Hepatic stellate cell (primary cell): ENCODE data around the gene GFOD1.
"Not testable (repeated sequence)": the region's sequence is repeated elsewhere in the genome, so short reads cannot be mapped to it uniquely, and the experiment has no call there.

Experiments used
- DNase-seq: peaks from one replicate; pipeline ENCODE4 v3.0.0; 2011; ENCODE audit warnings: low spot score

Gene GFOD1

DNA sequence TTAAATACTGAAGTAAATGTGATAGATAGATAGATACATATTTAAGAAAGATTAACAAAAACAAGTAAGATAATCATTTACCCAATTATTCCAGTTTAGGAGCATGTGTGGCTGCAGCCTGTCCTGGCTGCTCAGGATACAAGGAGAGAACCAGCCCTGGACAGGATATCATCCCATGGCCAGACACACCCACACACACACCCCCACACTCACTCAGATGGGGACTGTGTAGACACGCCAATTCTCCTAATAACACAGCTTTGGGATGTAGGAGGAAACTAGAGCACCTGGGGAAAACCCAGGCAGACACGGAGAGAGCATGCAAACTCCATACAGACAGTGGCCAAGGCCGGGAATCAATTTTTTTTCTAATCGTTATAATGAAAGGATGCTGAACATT, 45.6 kb downstream of the GFOD1 start:
- DNase-seq, result no peak

DNA sequence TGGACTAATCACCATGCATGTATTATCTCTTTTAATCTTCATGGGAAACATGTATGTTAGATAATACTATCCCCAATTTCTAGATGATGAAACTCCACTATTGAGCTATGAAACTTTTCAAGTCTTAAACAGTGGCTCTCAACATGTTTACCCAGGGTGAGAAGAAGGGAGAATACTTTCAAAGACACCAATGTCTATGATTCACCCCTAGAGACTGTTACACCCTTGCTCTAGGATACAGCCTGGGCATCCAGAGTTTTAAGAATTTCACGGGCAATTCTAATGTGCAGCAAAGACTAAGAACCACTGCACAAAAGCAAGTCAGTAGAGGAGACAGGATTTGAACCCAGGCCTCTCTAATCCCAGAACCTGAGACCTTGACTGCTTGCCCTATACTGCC, 47.8 kb downstream of the GFOD1 start:
- DNase-seq, result no peak

DNA sequence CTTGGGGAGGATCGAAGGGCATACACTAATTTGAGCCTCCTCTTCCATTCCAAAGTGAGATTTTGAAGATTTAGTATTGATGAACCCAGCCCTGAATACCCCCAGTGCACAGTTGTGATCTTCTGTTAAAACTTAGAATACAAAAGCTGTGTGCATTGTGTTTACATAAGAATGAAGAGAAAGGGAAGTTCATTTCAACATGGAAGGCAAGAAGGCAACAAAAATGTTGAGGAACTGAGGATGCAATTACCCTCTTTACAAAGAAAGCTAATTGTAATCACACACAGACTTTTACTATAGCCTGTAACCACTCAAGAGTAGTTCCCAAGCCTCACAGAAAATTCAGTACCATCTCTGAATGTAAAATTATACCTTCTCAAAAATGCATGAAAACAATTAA, 49.3 kb downstream of the GFOD1 start:
- DNase-seq, result no peak

DNA sequence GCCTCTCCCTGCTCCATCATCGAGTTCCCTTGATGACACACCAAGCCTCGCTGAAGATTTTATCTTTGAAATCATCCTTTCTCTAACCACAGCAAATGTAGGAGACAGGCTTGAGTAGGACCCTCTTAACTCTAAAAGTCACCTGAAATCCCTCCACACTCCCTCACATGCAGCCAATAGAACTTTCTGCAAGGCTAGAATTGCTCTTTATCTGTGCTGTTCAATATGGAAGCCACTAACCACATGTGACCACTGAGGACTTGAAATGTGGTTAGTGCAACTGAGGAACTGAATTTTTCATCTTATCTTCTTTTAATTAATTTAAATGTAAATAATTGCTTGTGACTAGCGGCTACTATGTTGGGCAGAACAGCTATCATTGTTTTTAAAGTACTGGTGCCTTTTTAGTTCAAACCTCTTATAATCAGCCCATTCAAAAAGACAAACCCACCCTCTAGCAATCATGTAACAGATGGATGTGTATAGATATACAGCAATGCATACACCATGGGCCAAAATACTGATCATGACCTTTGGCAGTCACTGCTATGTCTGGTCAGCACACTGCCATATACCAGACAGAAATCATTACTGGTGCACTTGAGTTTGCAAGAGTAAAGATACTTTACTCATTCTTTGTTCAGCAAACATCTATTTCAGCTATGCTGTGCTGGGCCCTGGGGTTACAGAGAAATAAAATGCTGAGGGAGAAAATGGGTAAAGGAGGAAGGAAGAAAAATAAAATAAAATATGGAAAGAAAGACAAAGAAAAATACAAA, 50.0 kb downstream of the GFOD1 start:
- DNase-seq, result no peak

DNA sequence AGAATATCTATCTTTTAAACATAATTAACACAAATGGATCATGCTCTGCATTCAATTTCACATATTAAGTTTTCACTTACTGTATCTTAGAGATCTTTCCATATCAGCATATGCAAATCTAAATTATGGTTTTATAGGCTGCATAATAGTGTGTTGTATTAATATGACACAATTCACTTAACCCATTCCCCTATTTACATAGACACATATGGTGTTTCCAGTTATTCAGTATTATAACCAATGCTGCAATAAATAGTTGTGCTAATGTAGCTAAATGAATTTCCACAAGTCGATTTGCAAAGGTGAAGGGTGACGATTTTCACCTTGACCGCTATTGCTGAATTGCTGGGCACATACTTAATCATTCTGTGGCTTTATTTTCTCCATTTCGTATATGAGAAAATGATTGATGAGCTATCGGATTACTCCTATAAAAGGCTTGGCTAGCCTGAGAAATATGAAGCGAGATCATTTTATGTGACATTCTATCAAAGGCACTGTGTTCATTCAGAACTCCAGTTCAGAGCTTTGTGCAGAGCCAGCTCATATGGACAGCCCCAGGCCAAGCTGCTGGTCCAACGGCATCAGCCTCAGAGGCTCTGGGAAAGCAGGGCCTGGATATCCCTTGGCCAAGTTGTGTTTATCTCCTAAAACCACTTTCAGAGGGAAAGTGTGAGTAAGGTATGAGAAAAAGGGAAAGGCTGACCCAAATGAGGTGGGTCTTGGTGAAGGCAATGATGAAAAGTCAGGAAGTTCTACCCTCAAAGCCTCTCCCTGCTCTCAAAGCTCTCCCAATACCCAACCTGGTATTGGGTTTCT, 50.8 kb downstream of the GFOD1 start:
- DNase-seq, result no peak

DNA sequence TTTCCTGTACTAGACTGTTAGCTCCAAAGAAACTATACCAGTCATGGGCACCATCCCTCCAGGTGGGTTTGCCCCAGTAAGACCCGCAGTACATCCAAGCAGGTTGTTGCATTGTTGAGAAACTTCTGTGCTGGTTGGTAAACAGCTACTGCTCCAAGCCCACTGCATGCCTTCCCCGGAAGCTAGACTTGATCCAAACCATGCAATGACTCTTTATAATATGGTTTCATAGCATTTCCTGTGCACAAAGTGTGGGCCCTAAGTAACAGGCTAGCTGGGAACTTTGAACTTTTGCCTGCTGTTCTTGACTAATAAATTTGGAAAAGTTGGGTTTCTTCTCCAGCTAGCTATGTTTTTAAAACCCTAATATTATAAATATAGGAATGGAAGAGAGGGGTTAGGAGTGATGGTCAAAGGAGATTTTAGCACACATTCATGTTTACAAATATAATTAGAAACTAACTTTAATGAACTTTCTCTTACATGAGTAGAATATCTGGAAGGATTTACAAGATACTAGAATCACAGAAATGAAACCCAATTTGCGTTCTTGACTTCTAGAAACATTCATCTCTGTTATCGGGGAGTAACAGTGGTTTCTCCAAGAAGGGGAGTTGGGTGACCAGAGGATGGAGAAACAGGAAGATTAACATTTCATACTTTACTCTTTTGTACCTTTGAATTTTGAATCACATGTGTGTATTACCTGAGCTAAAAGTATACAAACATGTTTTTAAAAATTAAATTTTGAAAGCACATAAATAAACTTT, 51.7 kb downstream of the GFOD1 start:
- no peak for DNase-seq

DNA sequence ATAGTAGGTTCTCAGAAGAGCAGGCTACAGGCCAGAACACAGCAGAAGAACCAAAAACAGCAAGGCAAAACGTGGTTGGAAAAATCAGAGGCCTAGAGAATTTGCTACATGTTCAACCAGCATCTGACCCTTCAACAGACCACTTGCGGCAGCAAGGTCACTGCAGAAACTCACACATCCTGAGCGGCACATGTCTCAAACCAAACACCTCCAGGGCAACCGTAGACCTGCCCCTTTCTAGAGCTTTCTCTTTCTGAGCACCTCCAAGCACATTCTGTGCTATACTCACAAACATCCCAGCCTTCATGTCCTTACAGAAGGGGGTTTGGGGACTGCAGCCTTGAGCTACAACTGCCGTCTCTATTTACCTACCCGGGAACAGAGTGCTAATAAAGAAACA, 52.6 kb downstream of the GFOD1 start:
- DNase-seq, result no peak

DNA sequence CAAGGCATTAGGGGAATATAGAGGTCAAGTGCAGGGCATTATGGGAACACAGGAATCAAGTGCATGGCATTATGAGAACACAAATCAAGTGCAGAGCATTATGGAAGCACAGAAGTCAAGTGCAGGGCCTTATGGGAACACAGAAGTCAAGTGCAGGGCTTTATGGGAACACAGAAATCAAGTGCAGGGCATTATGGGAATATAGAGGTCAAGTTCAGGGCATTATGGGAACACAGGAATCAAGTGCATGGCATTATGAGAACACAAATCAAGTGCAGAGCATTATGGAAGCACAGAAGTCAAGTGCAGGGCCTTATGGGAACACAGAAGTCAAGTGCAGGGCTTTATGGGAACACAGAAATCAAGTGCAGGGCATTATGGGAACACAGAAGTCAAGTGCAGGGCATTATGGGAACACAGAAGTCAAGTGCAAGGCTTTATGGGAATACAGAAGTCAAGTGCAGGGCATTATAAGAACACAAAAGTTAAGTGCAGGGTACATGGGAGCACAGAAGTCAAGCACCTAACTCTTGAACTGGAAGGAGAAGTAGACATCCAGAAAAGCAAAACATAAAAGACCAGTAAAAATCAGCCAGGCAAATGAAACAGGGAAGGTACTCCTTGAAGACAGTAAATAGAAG, 53.1 kb downstream of the GFOD1 start:
- not testable (repeated sequence) for DNase-seq

DNA sequence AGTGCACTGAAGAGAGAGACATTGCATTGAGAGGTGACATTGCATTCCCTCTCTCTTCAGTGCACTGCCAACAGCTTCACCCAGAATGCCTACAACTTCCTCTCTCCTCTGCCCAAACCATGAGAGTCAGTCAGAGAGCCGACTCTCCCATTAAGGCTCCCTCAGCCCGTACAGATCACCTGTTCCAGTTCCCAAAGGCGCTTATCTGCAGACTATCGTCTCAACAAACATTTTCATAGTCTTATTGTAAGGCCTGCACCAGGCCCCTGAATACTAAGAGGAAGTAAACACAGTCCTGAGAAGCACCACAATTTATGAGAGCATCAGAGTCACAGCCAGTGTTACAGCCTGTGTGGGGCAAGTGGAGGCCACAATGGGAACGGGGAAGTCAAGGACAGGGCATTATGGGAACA, 53.7 kb downstream of the GFOD1 start:
- DNase-seq, result no peak

DNA sequence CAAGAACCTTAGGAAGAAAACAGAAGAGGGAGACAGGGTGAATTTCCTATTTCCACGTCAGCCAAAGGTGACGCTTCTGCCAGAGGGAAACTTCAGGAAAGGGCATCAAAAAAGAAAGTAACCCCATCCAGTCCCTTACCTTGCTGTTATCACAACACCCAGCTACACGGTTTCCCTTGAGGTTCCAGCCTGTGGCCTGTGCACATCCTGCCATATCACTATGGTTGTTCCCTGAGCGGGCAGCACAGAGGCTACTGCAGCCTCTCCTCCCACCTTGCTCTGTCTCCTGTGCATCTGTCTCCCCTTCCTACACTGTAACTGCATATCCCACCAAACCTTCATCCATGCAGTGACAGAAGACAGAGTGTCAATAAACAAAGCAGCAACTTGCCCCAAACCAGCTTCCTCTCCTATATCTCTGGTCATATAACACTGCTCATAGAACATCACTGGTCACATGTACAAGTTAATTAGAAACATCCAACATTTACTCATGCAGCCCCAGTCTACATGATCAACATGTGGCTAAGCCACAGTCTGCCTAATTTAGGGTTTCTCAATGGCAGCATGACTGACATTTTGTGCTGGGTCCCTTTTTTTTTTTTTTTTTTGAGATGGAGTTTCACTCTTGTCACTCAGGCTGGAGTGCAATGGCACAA, 54.7 kb downstream of the GFOD1 start:
- DNase-seq, result no peak

DNA sequence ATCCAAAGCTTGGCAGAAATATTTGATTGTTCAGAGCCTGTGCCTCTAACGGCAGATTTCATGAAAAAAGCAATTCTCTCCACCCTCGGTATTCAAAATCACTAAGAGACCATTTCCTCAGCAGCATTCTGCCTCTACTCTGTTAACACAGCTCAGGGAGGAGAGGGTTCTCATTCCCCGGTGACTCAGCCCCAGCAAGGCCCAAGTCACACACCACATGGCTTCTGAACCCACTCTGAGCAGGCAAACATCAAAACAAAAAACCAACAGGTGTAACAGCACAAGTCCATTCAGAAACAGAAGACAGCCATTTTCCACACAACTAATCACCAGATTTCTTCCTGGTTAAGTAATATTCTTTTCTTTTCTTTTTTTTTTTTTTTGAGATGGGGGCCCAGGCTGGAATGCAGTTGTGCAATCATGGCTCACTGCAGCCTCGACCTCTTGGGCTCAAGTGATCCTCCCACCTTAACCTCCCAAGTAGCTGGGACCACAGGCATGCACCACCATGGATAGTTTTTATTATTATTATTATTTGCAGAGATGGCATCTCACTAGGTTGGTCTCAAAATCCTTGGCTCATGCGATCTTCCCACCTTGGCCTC, 55.4 kb downstream of the GFOD1 start:
- no peak for DNase-seq

DNA sequence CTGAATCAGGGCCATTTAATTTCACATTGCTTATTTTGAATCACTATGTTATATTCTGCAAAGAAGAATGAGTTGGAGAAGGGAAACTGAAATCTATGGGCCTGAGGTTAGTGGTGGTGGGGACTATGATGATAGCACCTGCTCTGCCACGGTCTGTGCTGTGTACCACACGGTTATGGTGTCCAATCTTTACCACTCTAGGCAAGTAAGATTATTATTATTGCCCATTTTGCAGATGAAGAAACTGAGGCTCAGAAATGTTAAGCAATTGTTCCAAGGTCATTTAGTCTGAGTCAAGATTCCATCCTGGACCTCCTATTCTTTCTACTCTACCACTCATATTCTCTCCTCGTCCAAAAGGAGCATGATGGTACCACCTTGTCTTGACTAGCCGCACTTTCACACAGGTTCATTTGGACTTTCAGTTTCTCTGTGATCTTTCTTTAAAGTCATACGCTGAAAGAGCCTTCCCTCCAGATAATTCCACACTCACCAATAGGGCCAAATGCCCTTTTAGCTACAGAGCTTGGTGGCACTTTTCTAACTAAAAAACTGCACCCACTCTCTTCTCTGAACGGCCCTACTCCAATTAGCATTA, 56.2 kb downstream of the GFOD1 start:
- DNase-seq, result no peak

DNA sequence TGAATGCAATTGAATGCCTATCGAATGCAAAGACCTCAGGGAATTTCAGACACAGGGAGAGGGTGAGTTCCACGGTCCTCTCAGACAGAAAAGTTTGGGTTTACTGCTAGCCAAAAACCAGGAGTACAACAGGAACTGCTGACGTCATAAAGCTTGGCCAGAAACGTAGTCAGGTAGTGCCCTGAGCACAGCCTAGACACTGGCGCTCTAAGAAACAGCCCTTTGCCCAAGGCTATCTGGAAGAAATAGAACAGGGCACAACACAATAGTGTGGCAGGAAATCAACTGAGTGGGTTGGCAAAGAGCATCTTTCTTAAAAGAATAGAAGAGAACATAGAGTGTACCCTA, 58.0 kb downstream of the GFOD1 start:
- no peak for DNase-seq

DNA sequence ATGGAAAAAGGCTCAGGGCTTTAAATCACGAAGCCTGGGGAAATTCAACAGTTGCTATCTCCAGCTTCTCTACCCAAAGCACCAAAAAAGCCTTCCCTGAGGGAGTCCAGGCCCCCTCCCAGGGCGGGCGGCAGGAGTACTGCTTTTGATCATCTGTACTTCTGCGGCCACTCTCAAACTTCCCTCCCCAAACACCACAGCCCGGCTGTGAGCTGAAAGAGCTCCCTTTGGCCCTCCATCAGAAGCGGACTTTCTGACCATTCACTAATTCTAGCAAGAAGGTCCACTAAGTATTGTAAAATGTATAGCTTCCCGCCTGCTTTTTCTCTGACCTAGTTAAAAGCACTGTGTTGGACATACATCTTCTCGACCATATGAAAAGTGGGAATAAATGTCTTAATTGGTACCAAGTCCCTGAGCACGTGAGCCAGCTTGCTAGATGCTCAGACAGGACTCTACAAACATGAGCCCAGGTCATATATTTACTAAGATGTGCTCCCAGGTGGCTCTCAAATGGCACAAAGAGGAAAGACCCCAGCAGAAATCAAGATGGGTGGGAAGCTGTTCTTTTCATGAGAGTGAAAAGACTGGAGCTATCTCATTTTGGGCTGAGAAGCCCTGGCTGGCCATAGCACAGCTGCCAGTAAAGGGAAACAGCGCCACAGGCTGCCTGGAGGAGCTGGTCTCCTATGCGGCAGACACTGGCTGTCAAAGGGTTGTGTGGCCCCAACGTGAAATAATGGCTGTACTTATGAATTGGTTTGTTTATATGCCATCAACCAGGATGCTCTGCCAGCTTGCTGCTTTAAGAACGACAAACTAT, 58.6 kb downstream of the GFOD1 start:
- no peak for DNase-seq

DNA sequence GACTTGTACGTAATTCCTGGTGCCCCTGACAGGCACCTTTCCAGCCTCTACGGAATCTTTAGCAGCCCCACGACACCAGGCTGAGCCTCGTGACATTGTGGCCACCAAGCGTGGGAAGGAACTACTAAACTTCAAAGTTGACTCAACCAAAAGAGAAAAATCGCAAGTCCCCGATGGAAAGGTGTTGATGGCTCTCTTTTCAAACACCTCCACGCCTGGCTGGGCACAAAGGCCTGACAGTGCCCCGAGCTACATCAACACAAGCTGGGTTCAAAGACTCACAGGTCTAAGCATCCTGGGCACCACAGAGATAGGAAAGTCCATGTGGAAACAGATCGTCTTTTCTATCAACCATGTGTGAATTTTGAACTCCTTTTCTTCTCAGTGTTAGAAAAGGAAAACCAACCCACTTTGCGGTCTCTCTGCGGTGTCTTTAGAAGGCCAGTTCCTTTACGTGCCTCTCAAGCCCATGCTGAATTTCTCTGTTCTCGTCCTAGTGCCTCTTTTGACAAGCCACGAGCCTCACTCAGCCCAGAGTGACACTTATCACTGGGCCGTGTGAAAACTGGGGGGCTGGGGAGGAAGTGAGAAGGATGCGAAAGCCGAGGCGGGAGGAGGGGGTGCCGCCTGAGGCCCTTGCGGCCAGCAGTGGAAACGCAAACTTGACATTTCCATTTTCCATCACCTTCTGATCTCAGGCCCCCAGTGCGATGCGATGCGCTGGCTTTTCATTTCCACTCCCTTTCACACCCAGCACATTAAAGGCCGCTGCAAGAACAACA, 59.4 kb downstream of the GFOD1 start:
- no peak for DNase-seq

DNA sequence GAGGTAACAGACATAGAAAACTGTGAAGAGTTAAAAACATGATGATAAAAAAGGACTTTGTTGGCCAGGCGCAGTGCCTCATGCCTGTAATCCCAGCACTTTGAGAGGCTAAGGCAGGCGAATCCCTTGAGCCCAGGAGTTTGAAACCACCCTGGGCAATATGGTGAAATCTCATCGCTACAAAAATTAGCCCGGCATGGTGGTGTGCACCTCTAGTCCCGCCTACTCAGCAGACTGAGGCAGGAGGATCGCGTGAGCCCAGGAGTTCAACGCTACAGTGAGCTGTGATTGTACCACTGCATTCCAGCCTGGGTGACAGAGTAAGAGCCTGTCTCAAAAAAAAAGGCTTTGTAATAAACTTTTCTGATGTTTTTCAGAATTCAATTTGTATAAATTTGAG, 60.1 kb downstream of the GFOD1 start:
- no peak for DNase-seq

DNA sequence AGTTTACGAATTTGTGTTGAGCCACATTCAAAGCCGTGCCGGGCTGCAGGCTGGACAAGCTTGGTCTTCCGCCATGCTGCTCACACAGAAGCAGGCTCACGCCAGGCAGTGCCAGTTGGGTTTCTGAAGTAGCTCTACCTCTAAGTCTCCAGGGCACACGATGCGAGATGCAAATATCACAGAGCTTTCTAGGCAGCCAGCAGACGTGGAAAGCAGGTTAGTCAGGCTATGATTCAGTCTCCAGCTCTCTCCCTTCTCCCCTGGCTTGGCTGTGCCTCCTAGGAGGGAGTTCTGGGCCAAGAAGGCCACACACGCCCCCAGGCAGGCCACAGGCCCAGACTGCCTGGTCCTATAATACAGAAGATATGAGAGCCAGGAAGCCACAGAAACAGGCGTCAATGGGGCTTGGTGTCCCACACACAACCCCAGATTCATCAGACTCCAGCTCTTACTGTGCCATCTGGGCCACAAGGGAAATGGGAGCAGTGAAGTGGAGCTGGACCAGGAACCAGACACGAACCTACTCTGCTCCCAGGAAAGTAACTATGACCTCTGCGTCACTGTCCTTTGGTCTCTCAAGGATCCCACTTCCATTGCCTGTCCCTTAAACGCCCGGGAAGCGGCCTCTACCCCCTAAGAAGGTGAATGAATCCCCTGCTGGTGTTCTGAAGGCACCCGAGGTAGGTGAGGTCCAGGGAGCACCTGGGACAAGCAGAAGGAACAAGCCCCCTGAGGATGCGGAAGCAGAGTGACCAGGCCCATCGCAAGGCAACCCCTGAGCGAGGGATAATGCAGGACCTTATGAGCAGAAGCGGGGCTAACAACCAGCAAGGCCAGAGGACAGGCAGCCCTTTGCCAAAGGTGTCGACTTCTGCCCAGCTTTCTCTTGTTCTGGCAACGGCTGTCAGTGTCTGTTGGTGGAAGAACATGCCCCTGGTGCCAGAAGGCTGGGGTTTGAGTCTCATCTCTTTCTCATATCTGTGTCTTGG, 61.2 kb downstream of the GFOD1 start:
- peak; percentile 45 for DNase-seq

DNA sequence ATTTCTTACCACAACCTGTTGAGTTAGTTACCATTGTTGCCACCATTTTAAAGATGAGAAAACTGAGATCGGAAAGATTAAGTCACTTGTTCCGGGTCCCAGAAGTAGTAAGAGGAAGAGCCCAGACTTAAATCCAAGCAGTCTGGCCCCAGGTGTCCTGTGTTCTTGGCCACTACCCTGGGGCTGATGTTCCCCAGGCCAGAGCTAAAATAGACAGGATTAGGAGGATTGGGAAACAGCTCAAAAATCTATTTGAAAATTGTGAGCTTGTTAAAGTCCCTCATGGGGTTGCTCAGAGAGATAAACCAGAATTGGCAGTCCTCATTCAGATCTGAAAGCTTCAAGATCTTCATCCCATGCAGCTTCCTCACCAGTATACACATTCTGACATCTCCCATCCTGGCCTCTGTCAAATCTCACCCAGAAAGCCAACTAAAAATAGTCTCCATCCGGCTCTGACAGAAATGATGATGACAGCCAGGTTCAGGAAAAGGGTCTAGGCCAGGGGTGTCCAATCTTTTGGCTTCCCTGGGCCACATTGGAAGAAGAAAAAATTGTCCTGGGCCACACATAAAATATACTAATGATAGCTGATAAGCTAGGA, 62.0 kb downstream of the GFOD1 start:
- no peak for DNase-seq
